Activated CD8-positive, alpha-beta memory T cell treated with anti-CD3 and anti-CD28 coated beads, Interleukin-2, amount 10 ng/mL, durations not matched to agents 7 days and 5 days (primary cell): Measurements from ENCODE around the gene SHISA9. TPM values are rescaled to one million over a fixed set of nuclear protein-coding genes. Genes with fewer than 3 reads are reported as not detected.
"Not testable (repeated sequence)": the region's sequence is repeated elsewhere in the genome, so short reads cannot be mapped to it uniquely, and the experiment has no call there.

Experiments used
- ATAC-seq: fragments of 150-1000 bp; cut with Tn5 transposase; one replicate; pipeline ENCODE4 v1.10.0; 2021; ENCODE audit warnings: moderate library complexity
- CTCF ChIA-PET: fragments of 350-600 bp; sonication (Branson Sonifier 250); formaldehyde crosslinking; loops from one replicate; lab custom pipeline; 2021; ENCODE audit warnings: antibody characterized with exemption; lab: Charles Lee
- DNase-seq: peaks from one replicate; pipeline ENCODE4 v3.0.0-alpha.2; 2020
- H3K27ac Mint-ChIP-seq: one replicate; pipeline ENCODE4 v1.8.0; 2021; ENCODE audit warnings: mild to moderate bottlenecking, mixed read lengths
- H3K27me3 Mint-ChIP-seq: one replicate; pipeline ENCODE4 v1.8.0; 2021; ENCODE audit warnings: mixed read lengths
- H3K36me3 Mint-ChIP-seq: one replicate; pipeline ENCODE4 v1.8.0; 2021; ENCODE audit warnings: mild to moderate bottlenecking, mixed read lengths
- H3K4me1 Mint-ChIP-seq: one replicate; pipeline ENCODE4 v1.8.0; 2021; ENCODE audit warnings: mixed read lengths
- H3K4me3 Mint-ChIP-seq: one replicate; pipeline ENCODE4 v1.8.0; 2021; ENCODE audit warnings: mild to moderate bottlenecking, moderate library complexity, mixed read lengths
- H3K9me3 Mint-ChIP-seq: one replicate; pipeline ENCODE4 v1.8.0; 2022; ENCODE audit warnings: low read depth, mixed read lengths
- total RNA-seq, 2 experiments: library from RNA; stranded (reverse); gene quantifications; one replicate each; pipeline ENCODE4 v1.2.3, GENCODE V29; 2021

The SHISA9 gene
- total RNA-seq = under 1 TPM in 1 of 2 experiments, not detected in 1; 0.21 TPM

GRCh38 chr16:12901597-12902461, at the start of gene SHISA9:
SHISA9 (plus strand) TSS chr16:12901598.
- H3K27me3 Mint-ChIP-seq = peaks cover 79% of the 10 kb centered on the region
- no peak within 1 kb of the TSS for H3K4me3 Mint-ChIP-seq
- no peak for ATAC-seq
- H3K4me1 Mint-ChIP-seq = peaks cover 2% of the 10 kb centered on the region
- H3K36me3 Mint-ChIP-seq = no peaks in the 10 kb centered on the region
- H3K9me3 Mint-ChIP-seq = no peaks in the 10 kb centered on the region
- DNase-seq = no peak
- H3K27ac Mint-ChIP-seq = no peak within 1 kb of the TSS
- CTCF ChIA-PET = no interaction called here

- peaks cover 3% of the 10 kb centered on the region for H3K9me3 Mint-ChIP-seq
- DNase-seq (no peak), ATAC-seq (no peak)
- CTCF ChIA-PET = no interaction called here
- H3K27ac Mint-ChIP-seq = no peak overlapping the region
- H3K4me1 Mint-ChIP-seq = no peaks in the 10 kb centered on the region
- no peaks in the 10 kb centered on the region for H3K36me3 Mint-ChIP-seq
- H3K4me3 Mint-ChIP-seq = no peak overlapping the region
- H3K27me3 Mint-ChIP-seq = peaks cover 5% of the 10 kb centered on the region
These were observed 47.4 kb upstream of the SHISA9 start for GRCh38 chr16:12853972-12854371.

GRCh38 chr16:12857435-12857834, 44.0 kb upstream of the SHISA9 start:
- H3K27me3 Mint-ChIP-seq, H3K36me3 Mint-ChIP-seq, DNase-seq, ATAC-seq, H3K4me1 Mint-ChIP-seq, H3K4me3 Mint-ChIP-seq, H3K27ac Mint-ChIP-seq, H3K9me3 Mint-ChIP-seq, CTCF ChIA-PET: not testable (repeated sequence)

GRCh38 chr16:12862327-12862726, 39.1 kb upstream of the SHISA9 start:
- H3K27ac Mint-ChIP-seq = no peak overlapping the region
- no peaks in the 10 kb centered on the region for H3K4me1 Mint-ChIP-seq
- no peak for ATAC-seq
- no peak overlapping the region for H3K4me3 Mint-ChIP-seq
- H3K27me3 Mint-ChIP-seq = no peaks in the 10 kb centered on the region
- H3K9me3 Mint-ChIP-seq = no peaks in the 10 kb centered on the region
- H3K36me3 Mint-ChIP-seq = no peaks in the 10 kb centered on the region
- no peak for DNase-seq
- CTCF ChIA-PET = no interaction called here

- Mint-ChIP-seq H3K27ac (no peak overlapping the region), H3K27me3 (no peaks in the 10 kb centered on the region), H3K36me3 (no peaks in the 10 kb centered on the region), H3K4me3 (no peak overlapping the region), H3K4me1 (no peaks in the 10 kb centered on the region), H3K9me3 (no peaks in the 10 kb centered on the region)
- no peak for ATAC-seq
- CTCF ChIA-PET = no interaction called here
- no peak for DNase-seq
These were observed 38.5 kb upstream of the SHISA9 start for GRCh38 chr16:12862941-12863340.

GRCh38 chr16:12866981-12867551, 34.3 kb upstream of the SHISA9 start:
- Mint-ChIP-seq H3K4me1 (no peaks in the 10 kb centered on the region), H3K9me3 (no peaks in the 10 kb centered on the region), H3K27me3 (no peaks in the 10 kb centered on the region), H3K36me3 (no peaks in the 10 kb centered on the region), H3K27ac (no peak overlapping the region), H3K4me3 (no peak overlapping the region)
- no peak for DNase-seq
- CTCF ChIA-PET = no interaction called here
- ATAC-seq = no peak

GRCh38 chr16:12868169-12868568, 33.2 kb upstream of the SHISA9 start:
- Mint-ChIP-seq H3K4me1 (no peaks in the 10 kb centered on the region), H3K27ac (no peak overlapping the region), H3K36me3 (no peaks in the 10 kb centered on the region), H3K9me3 (no peaks in the 10 kb centered on the region), H3K27me3 (no peaks in the 10 kb centered on the region), H3K4me3 (no peak overlapping the region)
- ATAC-seq = no peak
- DNase-seq = no peak
- CTCF ChIA-PET = no interaction called here

- Mint-ChIP-seq H3K4me1 (no peaks in the 10 kb centered on the region), H3K36me3 (no peaks in the 10 kb centered on the region), H3K9me3 (no peaks in the 10 kb centered on the region), H3K4me3 (no peak overlapping the region), H3K27me3 (no peaks in the 10 kb centered on the region), H3K27ac (no peak overlapping the region)
- ATAC-seq = no peak
- CTCF ChIA-PET = no interaction called here
- no peak for DNase-seq
These were observed 32.6 kb upstream of the SHISA9 start for GRCh38 chr16:12868788-12869187.

GRCh38 chr16:12869698-12870427, 31.5 kb upstream of the SHISA9 start:
- no peak for DNase-seq
- H3K4me3 Mint-ChIP-seq = no peak overlapping the region
- no peak for ATAC-seq
- no peaks in the 10 kb centered on the region for H3K9me3 Mint-ChIP-seq
- H3K4me1 Mint-ChIP-seq = no peaks in the 10 kb centered on the region
- H3K36me3 Mint-ChIP-seq = no peaks in the 10 kb centered on the region
- H3K27ac Mint-ChIP-seq = no peak overlapping the region
- CTCF ChIA-PET = no interaction called here
- H3K27me3 Mint-ChIP-seq = no peaks in the 10 kb centered on the region

GRCh38 chr16:12871784-12872183, 29.6 kb upstream of the SHISA9 start:
- no peaks in the 10 kb centered on the region for H3K36me3 Mint-ChIP-seq
- H3K27ac Mint-ChIP-seq = no peak overlapping the region
- no peak overlapping the region for H3K4me3 Mint-ChIP-seq
- DNase-seq (no peak), ATAC-seq (no peak)
- CTCF ChIA-PET = no interaction called here
- H3K27me3 Mint-ChIP-seq = no peaks in the 10 kb centered on the region
- H3K4me1 Mint-ChIP-seq = no peaks in the 10 kb centered on the region
- no peaks in the 10 kb centered on the region for H3K9me3 Mint-ChIP-seq

GRCh38 chr16:12874186-12874585, 27.2 kb upstream of the SHISA9 start:
- CTCF ChIA-PET = no interaction called here
- H3K9me3 Mint-ChIP-seq = no peaks in the 10 kb centered on the region
- no peak overlapping the region for H3K4me3 Mint-ChIP-seq

GRCh38 chr16:12876778-12877177, 24.6 kb upstream of the SHISA9 start:
- Mint-ChIP-seq H3K4me1 (no peaks in the 10 kb centered on the region), H3K9me3 (no peaks in the 10 kb centered on the region), H3K4me3 (no peak overlapping the region), H3K27ac (no peak overlapping the region), H3K27me3 (no peaks in the 10 kb centered on the region), H3K36me3 (no peaks in the 10 kb centered on the region)
- CTCF ChIA-PET = no interaction called here
- ATAC-seq (no peak), DNase-seq (no peak)

More at GRCh38 chr16:12874186-12874585, 27.2 kb upstream of the SHISA9 start:
- ATAC-seq = no peak
- H3K36me3 Mint-ChIP-seq = no peaks in the 10 kb centered on the region
- H3K27ac Mint-ChIP-seq = no peak overlapping the region
- no peaks in the 10 kb centered on the region for H3K27me3 Mint-ChIP-seq
- no peaks in the 10 kb centered on the region for H3K4me1 Mint-ChIP-seq
- DNase-seq = no peak

- Mint-ChIP-seq H3K27ac (no peak overlapping the region), H3K4me1 (no peaks in the 10 kb centered on the region), H3K4me3 (no peak overlapping the region), H3K9me3 (no peaks in the 10 kb centered on the region), H3K27me3 (no peaks in the 10 kb centered on the region), H3K36me3 (no peaks in the 10 kb centered on the region)
- ATAC-seq = no peak
- CTCF ChIA-PET = no interaction called here
- no peak for DNase-seq
These were observed 22.4 kb upstream of the SHISA9 start for GRCh38 chr16:12878973-12879372.

GRCh38 chr16:12879812-12880211, 21.6 kb upstream of the SHISA9 start:
- ATAC-seq (no peak), DNase-seq (no peak)
- no peaks in the 10 kb centered on the region for H3K36me3 Mint-ChIP-seq
- CTCF ChIA-PET = no interaction called here
- peaks cover 4% of the 10 kb centered on the region for H3K27me3 Mint-ChIP-seq
- H3K27ac Mint-ChIP-seq = no peak overlapping the region
- H3K9me3 Mint-ChIP-seq = no peaks in the 10 kb centered on the region
- no peaks in the 10 kb centered on the region for H3K4me1 Mint-ChIP-seq
- no peak overlapping the region for H3K4me3 Mint-ChIP-seq
